GM23338 (cell line): ENCODE data around the gene ROCK1. TPM values are rescaled to one million over a fixed set of nuclear protein-coding genes. Genes with fewer than 3 reads are reported as not detected.

ENCODE experiments used
- ATAC-seq: fragments of 200-7000 bp; cut with Tn5 transposase; 3 replicates; pipeline ENCODE4 v1.9.1; 2020
- DNase-seq: peaks from one replicate; pipeline ENCODE4 v3.0.0-alpha.2; 2015; ENCODE audit warnings: low spot score
- H2AFZ ChIP-seq: fragments of 200-600 bp; sonication (generic); 2 replicates; pipeline ENCODE4 v1.8.0; 2016; ENCODE audit warnings: antibody characterized with exemption, mild to moderate bottlenecking, moderate library complexity
- H3F3A ChIP-seq: fragments of 200-600 bp; sonication (generic); replicated peaks from 2 replicates; pipeline ENCODE4 v1.8.0; 2017; ENCODE audit warnings: antibody characterized with exemption, mixed run types, low read depth
- H3K27ac ChIP-seq: fragments of 200-600 bp; sonication (generic); 2 replicates; pipeline ENCODE4 v1.6.1; 2016; ENCODE audit warnings: low read depth
- H3K27me3 ChIP-seq: fragments of 200-600 bp; sonication (generic); 2 replicates; pipeline ENCODE4 v1.8.0; 2016; ENCODE audit warnings: mild to moderate bottlenecking, mixed run types, moderate library complexity; ENCODE audit not compliant: insufficient read depth
- H3K36me3 ChIP-seq: fragments of 200-600 bp; sonication (generic); 2 replicates; pipeline ENCODE4 v1.8.0; 2016; ENCODE audit warnings: mild to moderate bottlenecking; ENCODE audit not compliant: insufficient read depth
- H3K4me1 ChIP-seq: fragments of 200-600 bp; sonication (generic); 2 replicates; pipeline ENCODE4 v1.8.0; 2016; ENCODE audit warnings: mild to moderate bottlenecking, moderate library complexity; ENCODE audit not compliant: insufficient read depth
- H3K4me2 ChIP-seq: fragments of 200-600 bp; sonication (generic); 2 replicates; pipeline ENCODE4 v1.7.1; 2017; ENCODE audit warnings: mixed run types
- H3K4me3 ChIP-seq: fragments of 200-600 bp; sonication (generic); 2 replicates; pipeline ENCODE4 v1.6.1; 2016; ENCODE audit warnings: mixed run types
- H3K79me2 ChIP-seq: fragments of 200-600 bp; sonication (generic); replicated peaks from 2 replicates; pipeline ENCODE4 v1.8.0; 2017; ENCODE audit warnings: mild to moderate bottlenecking; ENCODE audit not compliant: insufficient read depth
- H3K9me2 ChIP-seq: fragments of 200-600 bp; sonication (generic); 2 replicates; pipeline ENCODE4 v1.8.0; 2017; ENCODE audit not compliant: insufficient read depth
- H4K20me1 ChIP-seq: fragments of 200-600 bp; sonication (generic); replicated peaks from 2 replicates; pipeline ENCODE4 v1.8.0; 2017; ENCODE audit warnings: mild to moderate bottlenecking; ENCODE audit not compliant: insufficient read depth
- H3K27ac Mint-ChIP-seq: 2 replicates; pipeline ENCODE4 v1.8.0; 2020; ENCODE audit warnings: inconsistent platforms, mild to moderate bottlenecking, moderate library complexity, mixed read lengths
- H3K27me3 Mint-ChIP-seq: 3 replicates; pipeline ENCODE4 v1.8.0; 2022; ENCODE audit warnings: low read depth, mild to moderate bottlenecking, moderate library complexity, mixed read lengths, inconsistent platforms; ENCODE audit not compliant: insufficient read depth, poor library complexity
- H3K36me3 Mint-ChIP-seq: 3 replicates; pipeline ENCODE4 v1.8.0; 2021; ENCODE audit warnings: low read depth, mild to moderate bottlenecking, inconsistent platforms, moderate library complexity, mixed read lengths
- H3K4me1 Mint-ChIP-seq: 3 replicates; pipeline ENCODE4 v1.8.0; 2020; ENCODE audit warnings: mild to moderate bottlenecking, inconsistent platforms, mixed read lengths
- H3K4me3 Mint-ChIP-seq: 3 replicates; pipeline ENCODE4 v1.8.0; 2021; ENCODE audit warnings: moderate library complexity, mild to moderate bottlenecking, inconsistent platforms, mixed read lengths
- H3K9me3 Mint-ChIP-seq: 3 replicates; pipeline ENCODE4 v1.8.0; 2020; ENCODE audit warnings: moderate library complexity, mild to moderate bottlenecking, inconsistent platforms, mixed read lengths
- CREB1 ChIP-seq: fragments of 250-450 bp; sonication (Bioruptor Pico); IDR thresholded peaks from 2 replicates; pipeline ENCODE4 v1.5.0; 2020; ENCODE audit warnings: low read depth, mild to moderate bottlenecking, moderate library complexity
- CTCF ChIP-seq, 2 experiments: fragments of 200-600 bp in 1 of 2; sonication (generic) in 1 of 2; conservative IDR thresholded peaks; 2 replicates each; pipeline versions ENCODE4 v1.5.1 to v1.6.1; 2016 to 2017; ENCODE audit warnings: antibody characterized with exemption in 2 of 2, low read depth in 2 of 2, mild to moderate bottlenecking in 2 of 2, moderate library complexity in 1 of 2
- ETS1 ChIP-seq: IDR thresholded peaks from 2 replicates; pipeline ENCODE4 v1.6.1; 2016; ENCODE audit warnings: antibody characterized with exemption
- EZH2 ChIP-seq: fragments of 200-600 bp; sonication (generic); IDR thresholded peaks from one replicate; pipeline ENCODE4 v1.8.0; 2017; ENCODE audit warnings: antibody characterized with exemption, mild to moderate bottlenecking, low read depth; ENCODE audit not compliant: unreplicated experiment
- EZH2phosphoT487 ChIP-seq: fragments of 200-600 bp; sonication (generic); IDR thresholded peaks from one replicate; pipeline ENCODE4 v1.8.1; 2018; ENCODE audit warnings: antibody characterized with exemption; ENCODE audit not compliant: unreplicated experiment
- JUNB ChIP-seq: IDR thresholded peaks from one replicate; pipeline ENCODE4 v1.6.1; 2016; ENCODE audit warnings: antibody characterized with exemption; ENCODE audit not compliant: unreplicated experiment
- NANOG ChIP-seq: IDR thresholded peaks from 2 replicates; pipeline ENCODE4 v1.6.1; 2016; ENCODE audit warnings: antibody characterized with exemption, borderline replicate concordance
- POLR2AphosphoS5 ChIP-seq: IDR thresholded peaks from 2 replicates; pipeline ENCODE4 v1.6.1; 2016; ENCODE audit warnings: antibody characterized with exemption, low read depth
- REST ChIP-seq: IDR thresholded peaks from one replicate; pipeline ENCODE4 v1.6.1; 2018; ENCODE audit warnings: antibody characterized with exemption; ENCODE audit not compliant: unreplicated experiment
- STAT1 ChIP-seq: IDR thresholded peaks from one replicate; pipeline ENCODE4 v1.6.1; 2016; ENCODE audit warnings: antibody characterized with exemption; ENCODE audit not compliant: unreplicated experiment
- ZNF114 ChIP-seq: fragments of 250-450 bp; sonication (Bioruptor Pico); IDR thresholded peaks from 2 replicates; pipeline ENCODE4 v1.5.0; 2020; ENCODE audit warnings: mild to moderate bottlenecking, moderate library complexity
- ZNF331 ChIP-seq: fragments of 250-450 bp; sonication (Bioruptor Pico); IDR thresholded peaks from 2 replicates; pipeline ENCODE4 v1.5.0; 2020; ENCODE audit warnings: low read depth, mild to moderate bottlenecking, moderate library complexity
- ZNF462 ChIP-seq: fragments of 250-450 bp; sonication (Bioruptor Pico); IDR thresholded peaks from 2 replicates; pipeline ENCODE4 v1.5.0; 2020; ENCODE audit warnings: mild to moderate bottlenecking, moderate library complexity
- polyA plus RNA-seq: library from polyadenylated mRNA; unstranded; fragments of >200 nt; fragmentation: Nextera tagmentation; extraction: Ambion mirVana; gene quantifications from 2 replicates; pipeline ENCODE4 v1.2.1, GENCODE V29; 2016
- total RNA-seq: library from RNA; depleted of rRNA; stranded (reverse); fragments of >200 nt; shearing (Covaris generic); gene quantifications from 2 replicates; pipeline ENCODE4 v1.2.3, GENCODE V29; 2014

Gene ROCK1
- total and polyA plus RNA-seq, 2 experiments from 2014 or later = 37.2 to 42.8 TPM

GRCh38 chr18:21073180-21073579, 38.4 kb downstream of the ROCK1 start:
- peaks cover 79% of the 10 kb centered on the region for H3K79me2 ChIP-seq
- DNase-seq (no peak), ATAC-seq (no peak)
- no peaks in the 10 kb centered on the region; the same call in 1 of the 2 replicates for H3K4me1 ChIP-seq
- H3K4me1 Mint-ChIP-seq = peaks cover 16% of the 10 kb centered on the region
- H3K27me3 Mint-ChIP-seq = no peaks in the 10 kb centered on the region
- H4K20me1 ChIP-seq = peaks cover 23% of the 10 kb centered on the region
- H3K4me2 ChIP-seq = no peak overlapping the region
- no peaks in the 10 kb centered on the region for H3K9me2 ChIP-seq
- H3K27ac ChIP-seq = no peak overlapping the region
- no peaks in the 10 kb centered on the region; the same call in 2 of the 3 replicates for H3K36me3 Mint-ChIP-seq
- no peak overlapping the region for H3K4me3 Mint-ChIP-seq
- H3K27me3 ChIP-seq = no peaks in the 10 kb centered on the region
- H3F3A ChIP-seq = no peaks in the 10 kb centered on the region
- TF ChIP-seq JUNB = no peak
- TF ChIP-seq REST = no peak
- TF ChIP-seq CREB1 = no peak
- TF ChIP-seq ZNF331 (CRISPR knock-in tag) = no peak
- no peak for TF ChIP-seq STAT1
- TF ChIP-seq EZH2phosphoT487 = no peak
- no peak for TF ChIP-seq CTCF (conservative IDR thresholded peaks at IDR 0.05; ENCODE audit: low read depth in 2 of 2)
- no peak for TF ChIP-seq POLR2AphosphoS5
- TF ChIP-seq ETS1 = no peak
- no peak for TF ChIP-seq ZNF462 (CRISPR knock-in tag)
- no peak for TF ChIP-seq NANOG
- no peak for TF ChIP-seq EZH2
- TF ChIP-seq ZNF114 = no peak
- H3K9me3 Mint-ChIP-seq = no peaks in the 10 kb centered on the region
- no peaks in the 10 kb centered on the region for H3K36me3 ChIP-seq
- no peak overlapping the region for H2AFZ ChIP-seq
- H3K27ac Mint-ChIP-seq = no peak overlapping the region
- H3K4me3 ChIP-seq = no peak overlapping the region
